OCI-LY3 (cell line): ENCODE results near the gene PSMG3.
A peak's percentile ranks its signal among the peaks of the same experiment; 100 is the strongest.

Experiments
- H2AFZ ChIP-seq: fragments of 200-600, 300-600 bp; shearing (Covaris generic); 2 replicates; pipeline ENCODE4 v1.6.0; 2014; ENCODE audit warnings: antibody characterized with exemption, low read depth, low read length
- H3K27ac ChIP-seq: fragments of 200-600, 300-600 bp; sonication (generic); 2 replicates; pipeline ENCODE4 v1.5.1; 2014; ENCODE audit warnings: mild to moderate bottlenecking, low read length, moderate library complexity, mixed read lengths
- H3K27me3 ChIP-seq: fragments of 200-600, 300-600 bp; sonication (generic); 2 replicates; pipeline ENCODE4 v1.6.1; 2014; ENCODE audit warnings: low read depth, low read length, mixed read lengths
- H3K36me3 ChIP-seq: fragments of 200-600, 300-600 bp; sonication (generic); replicated peaks from 2 replicates; pipeline ENCODE3; 2014; ENCODE audit warnings: low read depth, low read length, mixed read lengths
- H3K4me1 ChIP-seq: fragments of 300-600, 200-600 bp; sonication (generic); 2 replicates; pipeline ENCODE4 v1.6.1; 2014; ENCODE audit warnings: low read length, mixed read lengths
- H3K4me2 ChIP-seq: fragments of 200-600, 300-600 bp; sonication (generic); 2 replicates; pipeline ENCODE4 v1.6.1; 2014; ENCODE audit warnings: low read length, mixed read lengths
- H3K4me3 ChIP-seq: fragments of 300-600, 200-600 bp; sonication (generic); 2 replicates; pipeline ENCODE4 v1.5.1; 2014; ENCODE audit warnings: antibody characterized with exemption, mild to moderate bottlenecking, low read length, moderate library complexity
- H3K79me2 ChIP-seq: fragments of 300-600, 200-600 bp; shearing (Covaris generic); 2 replicates; pipeline ENCODE4 v1.6.1; 2014; ENCODE audit warnings: mild to moderate bottlenecking, low read length, mixed read lengths
- H3K9ac ChIP-seq: fragments of 300-600, 200-600 bp; shearing (Covaris generic); 2 replicates; pipeline ENCODE4 v1.6.0; 2014; ENCODE audit warnings: mild to moderate bottlenecking, low read length, moderate library complexity
- H3K9me3 ChIP-seq: fragments of 200-600, 300-600 bp; shearing (Covaris generic); 2 replicates; pipeline ENCODE4 v1.6.1; 2014; ENCODE audit warnings: low read length, mixed read lengths; ENCODE audit not compliant: insufficient read depth
- H4K20me1 ChIP-seq: fragments of 200-600, 300-600 bp; sonication (generic); 2 replicates; pipeline ENCODE4 v1.6.1; 2016; ENCODE audit warnings: low read length, mixed read lengths; ENCODE audit not compliant: insufficient read depth
- EZH2phosphoT487 ChIP-seq: fragments of 200-600 bp; shearing (Covaris generic); IDR thresholded peaks from 2 replicates; pipeline ENCODE4 v1.6.1; 2018; ENCODE audit warnings: antibody characterized with exemption, mixed run types, low read depth
- TF ChIP-seq, protein P1 (sequence below): fragments of 200-600, 300-600 bp; sonication (generic); IDR thresholded peaks from 2 replicates; pipeline ENCODE4 v1.5.1; 2014; ENCODE audit warnings: antibody characterized with exemption, low read length, low read depth

Gene PSMG3

DNA sequence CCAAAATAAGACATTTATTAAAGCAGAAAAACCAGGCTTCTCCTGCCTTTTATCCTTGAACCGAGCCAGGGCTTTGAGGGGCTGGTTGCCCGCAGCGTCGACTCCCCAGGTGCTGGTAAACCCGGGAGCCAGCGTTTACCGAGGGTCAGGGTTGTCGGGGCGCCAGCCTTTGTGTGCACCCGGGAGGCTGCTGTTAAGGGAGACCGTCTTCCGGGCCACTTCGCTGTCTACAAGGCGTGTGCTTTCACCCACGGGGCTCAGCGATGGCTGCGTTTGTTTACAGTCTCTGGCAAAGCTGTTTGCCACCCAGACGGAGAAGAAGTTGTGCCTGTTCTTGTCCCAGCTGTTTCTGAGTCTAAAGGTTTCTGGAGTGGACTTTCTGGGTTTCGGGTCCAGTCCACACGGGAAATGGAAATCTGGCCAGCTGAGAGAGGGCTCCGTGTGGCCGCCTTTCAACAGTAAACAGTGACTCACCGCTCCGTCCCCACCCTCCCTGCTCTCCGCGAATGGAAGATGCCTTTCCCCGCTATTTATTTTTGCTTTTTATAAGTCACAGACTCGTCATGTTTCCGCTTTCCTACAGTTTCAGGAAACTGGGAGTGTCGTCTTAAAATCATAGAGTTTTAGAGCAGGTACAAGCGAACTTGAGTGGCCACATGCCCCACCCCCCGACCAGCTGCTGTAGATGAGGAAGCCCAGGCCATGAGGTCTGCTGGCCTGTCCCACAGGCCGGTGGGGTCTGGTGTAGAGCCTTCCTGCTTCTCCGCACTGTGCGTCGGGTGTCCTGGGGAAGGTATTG lies 37.2 kb downstream of the PSMG3 start:
- peak overlapping the region; percentile 100 for H3K4me2 ChIP-seq
- H3K9ac ChIP-seq = peak overlapping the region; percentile 84
- H4K20me1 ChIP-seq = peaks cover 59% of the 10 kb centered on the region
- TF ChIP-seq, protein P1, sequence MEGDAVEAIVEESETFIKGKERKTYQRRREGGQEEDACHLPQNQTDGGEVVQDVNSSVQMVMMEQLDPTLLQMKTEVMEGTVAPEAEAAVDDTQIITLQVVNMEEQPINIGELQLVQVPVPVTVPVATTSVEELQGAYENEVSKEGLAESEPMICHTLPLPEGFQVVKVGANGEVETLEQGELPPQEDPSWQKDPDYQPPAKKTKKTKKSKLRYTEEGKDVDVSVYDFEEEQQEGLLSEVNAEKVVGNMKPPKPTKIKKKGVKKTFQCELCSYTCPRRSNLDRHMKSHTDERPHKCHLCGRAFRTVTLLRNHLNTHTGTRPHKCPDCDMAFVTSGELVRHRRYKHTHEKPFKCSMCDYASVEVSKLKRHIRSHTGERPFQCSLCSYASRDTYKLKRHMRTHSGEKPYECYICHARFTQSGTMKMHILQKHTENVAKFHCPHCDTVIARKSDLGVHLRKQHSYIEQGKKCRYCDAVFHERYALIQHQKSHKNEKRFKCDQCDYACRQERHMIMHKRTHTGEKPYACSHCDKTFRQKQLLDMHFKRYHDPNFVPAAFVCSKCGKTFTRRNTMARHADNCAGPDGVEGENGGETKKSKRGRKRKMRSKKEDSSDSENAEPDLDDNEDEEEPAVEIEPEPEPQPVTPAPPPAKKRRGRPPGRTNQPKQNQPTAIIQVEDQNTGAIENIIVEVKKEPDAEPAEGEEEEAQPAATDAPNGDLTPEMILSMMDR = no peak
- no peak for TF ChIP-seq EZH2phosphoT487
- peaks cover 71% of the 10 kb centered on the region for H3K79me2 ChIP-seq
- H3K27ac ChIP-seq = peak overlapping the region; percentile 85
- H3K36me3 ChIP-seq = no peaks in the 10 kb centered on the region
- peak overlapping the region; percentile 96 for H3K4me3 ChIP-seq
- no peak overlapping the region for H2AFZ ChIP-seq
- no peaks in the 10 kb centered on the region for H3K9me3 ChIP-seq
- no peaks in the 10 kb centered on the region for H3K27me3 ChIP-seq
- H3K4me1 ChIP-seq = peaks cover 22% of the 10 kb centered on the region

DNA sequence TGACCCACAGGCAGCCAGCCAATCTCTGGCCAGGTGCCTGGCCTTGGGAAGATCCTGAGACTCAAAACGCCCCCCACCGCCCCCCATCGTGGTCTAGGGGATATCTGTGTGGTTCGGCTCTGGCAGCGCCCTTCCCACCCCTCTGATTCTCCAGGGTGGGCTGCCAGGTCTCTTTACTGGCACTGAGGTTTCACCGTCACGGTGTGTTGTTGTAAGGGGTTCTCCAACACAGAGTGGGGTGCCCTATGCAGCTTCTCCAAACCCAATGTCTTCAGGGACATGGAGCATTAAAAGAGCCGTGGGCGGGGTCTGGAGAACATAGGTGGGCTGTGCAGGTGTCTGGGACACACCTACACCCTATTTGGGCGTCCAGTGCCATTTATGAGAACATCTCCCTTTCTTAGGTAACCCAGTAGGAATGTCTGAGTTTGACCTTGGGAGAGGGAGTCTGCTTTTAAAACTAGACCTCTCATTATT lies 37.8 kb downstream of the PSMG3 start:
- peaks cover 64% of the 10 kb centered on the region for H3K79me2 ChIP-seq
- H3K9me3 ChIP-seq = no peaks in the 10 kb centered on the region
- no peaks in the 10 kb centered on the region for H3K36me3 ChIP-seq
- peak overlapping the region; percentile 100 for H3K4me2 ChIP-seq
- peak overlapping the region; percentile 85 for H3K27ac ChIP-seq
- peak overlapping the region; percentile 96 for H3K4me3 ChIP-seq
- peak overlapping the region; percentile 84 for H3K9ac ChIP-seq
- TF ChIP-seq, protein P1 = no peak
- no peak for TF ChIP-seq EZH2phosphoT487
- H4K20me1 ChIP-seq = peaks cover 53% of the 10 kb centered on the region
- H2AFZ ChIP-seq = no peak overlapping the region
- H3K4me1 ChIP-seq = peaks cover 22% of the 10 kb centered on the region
- no peaks in the 10 kb centered on the region for H3K27me3 ChIP-seq

DNA sequence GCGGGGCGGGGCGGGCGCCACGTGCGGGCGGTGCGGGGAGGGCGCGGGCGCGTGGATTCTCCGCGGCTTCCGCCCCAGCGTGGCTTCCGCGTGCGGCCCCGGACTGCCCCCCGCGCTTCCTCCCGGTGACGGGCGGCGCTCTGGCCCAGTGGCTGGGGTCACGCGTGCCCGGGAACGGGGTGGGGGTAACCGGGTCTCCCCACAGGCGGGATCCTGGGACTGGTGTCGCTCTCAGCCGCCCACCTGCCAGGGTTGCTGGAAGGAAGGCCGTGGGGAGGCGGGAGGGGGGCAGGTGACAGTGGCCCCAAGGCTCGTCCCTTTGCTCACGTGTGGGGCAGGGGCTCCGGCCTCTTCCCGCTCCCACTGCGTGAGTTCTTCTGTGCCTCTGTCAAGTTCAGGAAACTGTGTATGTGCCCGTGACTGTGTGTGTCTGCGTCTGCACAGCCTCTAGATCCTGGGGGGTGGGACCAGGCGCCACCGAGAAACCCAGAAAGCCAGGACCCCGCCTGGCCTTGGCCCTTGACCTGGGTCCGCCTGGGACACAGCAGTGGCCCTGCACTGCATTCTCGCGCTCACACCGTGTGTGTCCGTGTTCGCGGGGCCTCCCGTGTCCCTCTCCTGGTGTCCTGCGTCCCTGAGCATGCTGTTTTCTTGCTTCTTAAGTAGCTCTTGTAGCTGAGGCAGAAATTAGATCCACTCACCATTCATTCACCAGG lies 38.4 kb downstream of the PSMG3 start:
- Histone ChIP-seq H3K79me2 (peaks cover 59% of the 10 kb centered on the region), H4K20me1 (peaks cover 47% of the 10 kb centered on the region), H3K4me2 (peak overlapping the region; percentile 100), H3K27ac (peak overlapping the region; percentile 85), H3K9ac (peak overlapping the region; percentile 84), H3K36me3 (no peaks in the 10 kb centered on the region), H3K9me3 (no peaks in the 10 kb centered on the region), H3K27me3 (0 out of 2 replicates have a peak, but pooled peaks cover 4% of the 10 kb centered on the region), H2AFZ (no peak overlapping the region), H3K4me3 (peak overlapping the region; percentile 96), H3K4me1 (peaks cover 22% of the 10 kb centered on the region)
- TF ChIP-seq, protein P1 = no peak
- no peak for TF ChIP-seq EZH2phosphoT487

DNA sequence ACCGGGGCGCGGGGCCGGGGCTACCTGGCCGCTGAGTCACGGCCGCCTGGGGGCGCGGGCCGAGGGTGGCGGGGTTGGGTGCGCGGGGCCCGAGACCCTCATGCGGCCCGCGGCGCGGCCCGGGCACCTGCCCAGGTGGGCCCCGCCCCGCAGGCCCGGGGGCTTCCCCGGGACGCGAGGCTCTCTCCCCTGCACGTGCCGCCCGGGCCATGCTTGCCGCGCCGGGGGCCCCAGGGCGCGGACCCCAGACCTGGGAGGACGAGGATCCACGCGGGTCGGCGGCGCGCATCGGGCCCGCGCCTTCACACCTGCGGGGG lies 38.9 kb downstream of the PSMG3 start:
- Histone ChIP-seq H4K20me1 (peaks cover 42% of the 10 kb centered on the region), H3K79me2 (peaks cover 53% of the 10 kb centered on the region), H3K9ac (peak overlapping the region; percentile 84), H3K4me1 (peaks cover 22% of the 10 kb centered on the region), H3K9me3 (no peaks in the 10 kb centered on the region), H3K4me3 (peak overlapping the region; percentile 96), H2AFZ (no peak overlapping the region), H3K36me3 (no peaks in the 10 kb centered on the region), H3K27ac (peak overlapping the region; percentile 85), H3K27me3 (0 out of 2 replicates have a peak, but pooled peaks cover 4% of the 10 kb centered on the region), H3K4me2 (peak overlapping the region; percentile 100; the same call in 1 of the 2 replicates)
- TF ChIP-seq EZH2phosphoT487 = no peak
- TF ChIP-seq, protein P1 = no peak
